C4-2B (cell line): ENCODE results near the gene TAS1R1.

Experiments
- H3K27ac ChIP-seq: fragments of 450-650 bp; 2 replicates; pipeline ENCODE4 v1.5.1; 2017
- CTCF ChIP-seq: fragments of 450-650 bp; conservative IDR thresholded peaks from 2 replicates; pipeline ENCODE4 v1.5.1; 2017; ENCODE audit warnings: mild to moderate bottlenecking
- ZFX ChIP-seq: fragments of 450-650 bp; IDR thresholded peaks from 2 replicates; pipeline ENCODE4 v1.6.1; 2017

TAS1R1 gene

GRCh38 chr1:6582370-6582769, 27.3 kb downstream of the TAS1R1 start:
- H3K27ac ChIP-seq, result no peak overlapping the region

GRCh38 chr1:6584126-6585080, 29.3 kb downstream of the TAS1R1 start:
- H3K27ac ChIP-seq, result no peak overlapping the region

More at GRCh38 chr1:6582370-6582769, 27.3 kb downstream of the TAS1R1 start:
- TF ChIP-seq CTCF (no peak), ZFX (no peak)

GRCh38 chr1:6585081-6585722, 30.1 kb downstream of the TAS1R1 start:
- no peak for TF ChIP-seq CTCF
- TF ChIP-seq ZFX, result no peak
- no peak overlapping the region for H3K27ac ChIP-seq

More at GRCh38 chr1:6584126-6585080, 29.3 kb downstream of the TAS1R1 start:
- TF ChIP-seq ZFX (no peak), CTCF (no peak)

GRCh38 chr1:6585841-6586240, 30.7 kb downstream of the TAS1R1 start:
- H3K27ac ChIP-seq, result no peak overlapping the region

GRCh38 chr1:6586404-6586816, 31.3 kb downstream of the TAS1R1 start:
- no peak overlapping the region for H3K27ac ChIP-seq
- no peak for TF ChIP-seq ZFX
- TF ChIP-seq CTCF, result no peak

More at GRCh38 chr1:6585841-6586240, 30.7 kb downstream of the TAS1R1 start:
- TF ChIP-seq CTCF, result no peak
- no peak for TF ChIP-seq ZFX

- TF ChIP-seq CTCF, result no peak
- TF ChIP-seq ZFX, result no peak
- H3K27ac ChIP-seq, result no peak overlapping the region
Observed at GRCh38 chr1:6587261-6588005, 32.3 kb downstream of the TAS1R1 start.
